ENCODE measurements around the gene ASTL.
A peak's percentile ranks its signal among the peaks of the same experiment; 100 is the strongest.

The ASTL gene

GRCh38 chr2:96159084-96159830, 21.0 kb upstream of the ASTL start:
- DNase-seq: no peak

GRCh38 chr2:96158554-96158940, 20.2 kb upstream of the ASTL start:
- DNase-seq: no peak

GRCh38 chr2:96157649-96158553, 19.6 kb upstream of the ASTL start:
- DNase-seq: no peak

- DNase-seq: no peak
Observed at GRCh38 chr2:96156926-96157648, 18.8 kb upstream of the ASTL start.

- no peak for DNase-seq
Observed at GRCh38 chr2:96156011-96156820, 17.9 kb upstream of the ASTL start.

- no peak for DNase-seq
Observed at GRCh38 chr2:96154506-96155380, 16.4 kb upstream of the ASTL start.

- DNase-seq: no peak
Observed at GRCh38 chr2:96153991-96154431, 15.7 kb upstream of the ASTL start.

GRCh38 chr2:96153291-96153713, 15.0 kb upstream of the ASTL start:
- no peak for DNase-seq

GRCh38 chr2:96152304-96153161, 14.2 kb upstream of the ASTL start:
- DNase-seq: no peak

GRCh38 chr2:96151595-96152303, 13.4 kb upstream of the ASTL start:
- no peak for DNase-seq

GRCh38 chr2:96150791-96151594, 12.7 kb upstream of the ASTL start:
- no peak for DNase-seq

GRCh38 chr2:96150007-96150640, 11.8 kb upstream of the ASTL start:
- no peak for DNase-seq

- DNase-seq: peak; percentile 82
Observed at GRCh38 chr2:96148410-96149217, 10.3 kb upstream of the ASTL start.

GRCh38 chr2:96147593-96148201, 9.4 kb upstream of the ASTL start:
- no peak for DNase-seq

GRCh38 chr2:96146881-96147592, 8.7 kb upstream of the ASTL start:
- DNase-seq: peak; percentile 61

All from right kidney (tissue), 1 donor.